HL-60 (cell line): ENCODE results near the gene OR2T1.
"Not testable (repeated sequence)": the region's sequence is repeated elsewhere in the genome, so short reads cannot be mapped to it uniquely, and the experiment has no call there.

Source experiments
- POLR2AphosphoS5 ChIP-seq: IDR thresholded peaks from 2 replicates; pipeline ENCODE4 v1.6.1; 2012; ENCODE audit warnings: low read depth
- TF ChIP-seq, protein P1 (sequence below): IDR thresholded peaks from one replicate; pipeline ENCODE4 v1.5.1; 2011; ENCODE audit warnings: low read length, control low read depth, inconsistent platforms; ENCODE audit not compliant: insufficient read depth
- TF ChIP-seq, protein P2 (sequence below): IDR thresholded peaks from 2 replicates; pipeline ENCODE4 v1.6.1; 2012; ENCODE audit warnings: low read depth; ENCODE audit not compliant: insufficient replicate concordance

DNA sequence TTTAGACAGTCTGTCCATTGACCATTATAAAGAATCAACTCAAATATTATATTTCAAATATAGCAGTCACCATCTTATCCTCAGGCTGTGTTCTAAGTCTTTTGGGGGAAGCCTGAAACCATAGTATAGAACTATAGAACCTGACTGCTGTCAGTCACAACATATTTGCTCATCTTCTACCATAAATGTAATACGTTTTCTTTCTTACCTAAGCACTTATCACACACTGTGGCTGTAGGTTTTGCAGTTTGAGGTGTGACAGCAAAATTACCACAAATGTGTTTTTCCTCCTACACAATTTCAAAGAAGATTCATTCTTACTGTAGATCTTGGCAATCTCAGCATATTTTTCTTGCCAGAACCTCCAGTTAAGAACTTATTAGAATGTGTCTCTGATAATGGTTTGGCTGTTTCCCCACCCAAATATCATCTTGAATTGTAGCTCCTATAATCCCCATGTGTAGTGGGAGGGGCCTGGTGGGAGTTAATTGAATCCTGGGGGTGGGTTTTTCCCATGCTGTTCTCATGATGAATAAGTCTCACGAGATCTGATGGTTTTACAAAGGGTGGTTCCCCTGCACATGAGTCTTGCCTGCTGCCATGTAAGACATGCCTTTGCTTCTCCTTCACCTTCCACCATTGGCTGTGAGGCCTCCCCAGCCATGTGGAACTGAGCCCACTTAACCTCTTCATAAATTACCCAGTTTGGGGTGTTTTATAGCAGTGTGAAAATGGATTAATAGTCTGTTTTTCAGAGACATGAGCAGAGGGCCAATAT, 39.8 kb downstream of the OR2T1 start:
- TF ChIP-seq, protein P1, sequence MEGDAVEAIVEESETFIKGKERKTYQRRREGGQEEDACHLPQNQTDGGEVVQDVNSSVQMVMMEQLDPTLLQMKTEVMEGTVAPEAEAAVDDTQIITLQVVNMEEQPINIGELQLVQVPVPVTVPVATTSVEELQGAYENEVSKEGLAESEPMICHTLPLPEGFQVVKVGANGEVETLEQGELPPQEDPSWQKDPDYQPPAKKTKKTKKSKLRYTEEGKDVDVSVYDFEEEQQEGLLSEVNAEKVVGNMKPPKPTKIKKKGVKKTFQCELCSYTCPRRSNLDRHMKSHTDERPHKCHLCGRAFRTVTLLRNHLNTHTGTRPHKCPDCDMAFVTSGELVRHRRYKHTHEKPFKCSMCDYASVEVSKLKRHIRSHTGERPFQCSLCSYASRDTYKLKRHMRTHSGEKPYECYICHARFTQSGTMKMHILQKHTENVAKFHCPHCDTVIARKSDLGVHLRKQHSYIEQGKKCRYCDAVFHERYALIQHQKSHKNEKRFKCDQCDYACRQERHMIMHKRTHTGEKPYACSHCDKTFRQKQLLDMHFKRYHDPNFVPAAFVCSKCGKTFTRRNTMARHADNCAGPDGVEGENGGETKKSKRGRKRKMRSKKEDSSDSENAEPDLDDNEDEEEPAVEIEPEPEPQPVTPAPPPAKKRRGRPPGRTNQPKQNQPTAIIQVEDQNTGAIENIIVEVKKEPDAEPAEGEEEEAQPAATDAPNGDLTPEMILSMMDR: not testable (repeated sequence)
- not testable (repeated sequence) for TF ChIP-seq POLR2AphosphoS5
- TF ChIP-seq, protein P2, sequence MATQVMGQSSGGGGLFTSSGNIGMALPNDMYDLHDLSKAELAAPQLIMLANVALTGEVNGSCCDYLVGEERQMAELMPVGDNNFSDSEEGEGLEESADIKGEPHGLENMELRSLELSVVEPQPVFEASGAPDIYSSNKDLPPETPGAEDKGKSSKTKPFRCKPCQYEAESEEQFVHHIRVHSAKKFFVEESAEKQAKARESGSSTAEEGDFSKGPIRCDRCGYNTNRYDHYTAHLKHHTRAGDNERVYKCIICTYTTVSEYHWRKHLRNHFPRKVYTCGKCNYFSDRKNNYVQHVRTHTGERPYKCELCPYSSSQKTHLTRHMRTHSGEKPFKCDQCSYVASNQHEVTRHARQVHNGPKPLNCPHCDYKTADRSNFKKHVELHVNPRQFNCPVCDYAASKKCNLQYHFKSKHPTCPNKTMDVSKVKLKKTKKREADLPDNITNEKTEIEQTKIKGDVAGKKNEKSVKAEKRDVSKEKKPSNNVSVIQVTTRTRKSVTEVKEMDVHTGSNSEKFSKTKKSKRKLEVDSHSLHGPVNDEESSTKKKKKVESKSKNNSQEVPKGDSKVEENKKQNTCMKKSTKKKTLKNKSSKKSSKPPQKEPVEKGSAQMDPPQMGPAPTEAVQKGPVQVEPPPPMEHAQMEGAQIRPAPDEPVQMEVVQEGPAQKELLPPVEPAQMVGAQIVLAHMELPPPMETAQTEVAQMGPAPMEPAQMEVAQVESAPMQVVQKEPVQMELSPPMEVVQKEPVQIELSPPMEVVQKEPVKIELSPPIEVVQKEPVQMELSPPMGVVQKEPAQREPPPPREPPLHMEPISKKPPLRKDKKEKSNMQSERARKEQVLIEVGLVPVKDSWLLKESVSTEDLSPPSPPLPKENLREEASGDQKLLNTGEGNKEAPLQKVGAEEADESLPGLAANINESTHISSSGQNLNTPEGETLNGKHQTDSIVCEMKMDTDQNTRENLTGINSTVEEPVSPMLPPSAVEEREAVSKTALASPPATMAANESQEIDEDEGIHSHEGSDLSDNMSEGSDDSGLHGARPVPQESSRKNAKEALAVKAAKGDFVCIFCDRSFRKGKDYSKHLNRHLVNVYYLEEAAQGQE: not testable (repeated sequence)
